Gastrocnemius medialis (tissue), 4 donors: ENCODE results near the gene CDKAL1. TPM values are rescaled to one million over a fixed set of nuclear protein-coding genes. Genes with fewer than 3 reads are reported as not detected.

Source experiments
- ATAC-seq, 2 donors: fragments of 150-250 bp; one replicate each; pipeline ENCODE4 v1.9.1; 2016
- DNase-seq, 2 donors: peaks; one replicate each; pipeline ENCODE4 v3.0.0-alpha.2; 2019
- H3K27ac ChIP-seq, 4 donors: fragments of 200-600 bp; sonication (generic); 1 replicate in 1 of 4; 2 replicates in 3 of 4; pipeline ENCODE4 v1.5.1; 2016 to 2018; ENCODE audit warnings: mild to moderate bottlenecking in 2 of 4, moderate library complexity in 1 of 4
- H3K27me3 ChIP-seq, 3 donors: fragments of 200-600 bp; sonication (generic) in 2 of 3; 1 replicate in 1 of 3; 2 replicates in 2 of 3; pipeline versions ENCODE4 v1.5.1 to v1.6.0; 2016 to 2019; ENCODE audit warnings: mild to moderate bottlenecking in 1 of 3, moderate library complexity in 1 of 3
- H3K36me3 ChIP-seq, 2 donors: fragments of 200-600 bp; sonication (generic) in 1 of 2; one replicate each; pipeline ENCODE4 v1.5.1; 2017 to 2018
- H3K4me1 ChIP-seq, 2 donors: fragments of 200-600 bp; sonication (generic) in 1 of 2; one replicate each; pipeline ENCODE4 v1.5.1; 2016 to 2017; ENCODE audit warnings: mild to moderate bottlenecking in 2 of 2
- H3K4me3 ChIP-seq, 4 donors: fragments of 200-600 bp; sonication (generic) in 3 of 4; 1 replicate in 1 of 4; 2 replicates in 3 of 4; pipeline ENCODE4 v1.5.1; 2016 to 2019; ENCODE audit warnings: mild to moderate bottlenecking in 2 of 4
- H3K9me3 ChIP-seq, 3 donors: fragments of 200-600 bp; sonication (generic) in 2 of 3; 1 replicate in 1 of 3; 2 replicates in 2 of 3; pipeline ENCODE4 v1.5.1; 2016 to 2019
- POLR2A ChIP-seq, 2 donors: fragments of 450-650 bp; IDR thresholded peaks; one replicate each; pipeline ENCODE4 v1.6.1; 2017; ENCODE audit warnings: antibody characterized with exemption in 2 of 2, mild to moderate bottlenecking in 2 of 2, moderate library complexity in 2 of 2
- in situ Hi-C, 4 donors: fragments of 200-750 bp; cut with MboI; loops; one replicate each; pipeline versions ENCODE4 v1.15.0 to v1.8.0; 2017; ENCODE audit warnings: low sequenced_read_pairs in 4 of 4
- intact Hi-C: fragments of 100-400 bp; cut with DNase I; formaldehyde crosslinking; loops from one replicate; pipeline ENCODE4 v1.15.1; 2023; ENCODE audit warnings: low total_unique reads
- total RNA-seq, 4 donors: library from RNA; depleted of rRNA; stranded (reverse); fragments of >200 nt; gene quantifications; one replicate each; pipeline versions ENCODE4 v1.1.0 to v1.2.3, GENCODE V29; 2016
- TF ChIP-seq, protein P1 (sequence below), 5 experiments: fragments of 450-650 bp in 3 of 5; fragments of 200-600 bp in 2 of 5; sonication (generic) in 2 of 5; IDR thresholded peaks in 4 of 5; conservative IDR thresholded peaks in 1 of 5; 1 replicate in 4 of 5; 2 replicates in 1 of 5; pipeline ENCODE4 v1.5.1; 2016 to 2019; ENCODE audit warnings: antibody characterized with exemption in 5 of 5, mild to moderate bottlenecking in 3 of 5, moderate library complexity in 3 of 5

Gene CDKAL1
- total RNA-seq, 4 donors from 2014 or later: 9.6 to 17.0 (median 11.4) TPM

GRCh38 chr6:20946022-20946421 is 411.8 kb downstream of the CDKAL1 start:
- ATAC-seq (no peak), DNase-seq (no peak)
- Histone ChIP-seq H3K9me3 (no peaks in the 10 kb centered on the region), H3K27ac (no peak overlapping the region), H3K4me3 (no peak overlapping the region), H3K27me3 (no peaks in the 10 kb centered on the region), H3K4me1 (no peaks in the 10 kb centered on the region), H3K36me3 (no peaks in the 10 kb centered on the region)
- in situ Hi-C loops: no loop called here
- intact Hi-C loops: no loop called here
- no peak for TF ChIP-seq POLR2A (IDR thresholded peaks at IDR 0.05)
- TF ChIP-seq, protein P1, sequence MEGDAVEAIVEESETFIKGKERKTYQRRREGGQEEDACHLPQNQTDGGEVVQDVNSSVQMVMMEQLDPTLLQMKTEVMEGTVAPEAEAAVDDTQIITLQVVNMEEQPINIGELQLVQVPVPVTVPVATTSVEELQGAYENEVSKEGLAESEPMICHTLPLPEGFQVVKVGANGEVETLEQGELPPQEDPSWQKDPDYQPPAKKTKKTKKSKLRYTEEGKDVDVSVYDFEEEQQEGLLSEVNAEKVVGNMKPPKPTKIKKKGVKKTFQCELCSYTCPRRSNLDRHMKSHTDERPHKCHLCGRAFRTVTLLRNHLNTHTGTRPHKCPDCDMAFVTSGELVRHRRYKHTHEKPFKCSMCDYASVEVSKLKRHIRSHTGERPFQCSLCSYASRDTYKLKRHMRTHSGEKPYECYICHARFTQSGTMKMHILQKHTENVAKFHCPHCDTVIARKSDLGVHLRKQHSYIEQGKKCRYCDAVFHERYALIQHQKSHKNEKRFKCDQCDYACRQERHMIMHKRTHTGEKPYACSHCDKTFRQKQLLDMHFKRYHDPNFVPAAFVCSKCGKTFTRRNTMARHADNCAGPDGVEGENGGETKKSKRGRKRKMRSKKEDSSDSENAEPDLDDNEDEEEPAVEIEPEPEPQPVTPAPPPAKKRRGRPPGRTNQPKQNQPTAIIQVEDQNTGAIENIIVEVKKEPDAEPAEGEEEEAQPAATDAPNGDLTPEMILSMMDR (IDR thresholded peaks at IDR 0.05 in 4 of 5, conservative IDR thresholded peaks at IDR 0.05 in 1 of 5): no peak

- H3K27ac ChIP-seq: no peak overlapping the region
- intact Hi-C loops: no loop called here
- H3K4me1 ChIP-seq: no peaks in the 10 kb centered on the region
- H3K4me3 ChIP-seq: no peak overlapping the region
- ATAC-seq (no peak), DNase-seq (no peak)
- no peaks in the 10 kb centered on the region for H3K36me3 ChIP-seq
- TF ChIP-seq, protein P1 (IDR thresholded peaks at IDR 0.05 in 4 of 5, conservative IDR thresholded peaks at IDR 0.05 in 1 of 5): no peak
- TF ChIP-seq POLR2A (IDR thresholded peaks at IDR 0.05): no peak
- no peaks in the 10 kb centered on the region for H3K9me3 ChIP-seq
- in situ Hi-C loops: no loop called here
- H3K27me3 ChIP-seq: no peaks in the 10 kb centered on the region
Observed at GRCh38 chr6:20946890-20947289, 412.6 kb downstream of the CDKAL1 start.

DNA sequence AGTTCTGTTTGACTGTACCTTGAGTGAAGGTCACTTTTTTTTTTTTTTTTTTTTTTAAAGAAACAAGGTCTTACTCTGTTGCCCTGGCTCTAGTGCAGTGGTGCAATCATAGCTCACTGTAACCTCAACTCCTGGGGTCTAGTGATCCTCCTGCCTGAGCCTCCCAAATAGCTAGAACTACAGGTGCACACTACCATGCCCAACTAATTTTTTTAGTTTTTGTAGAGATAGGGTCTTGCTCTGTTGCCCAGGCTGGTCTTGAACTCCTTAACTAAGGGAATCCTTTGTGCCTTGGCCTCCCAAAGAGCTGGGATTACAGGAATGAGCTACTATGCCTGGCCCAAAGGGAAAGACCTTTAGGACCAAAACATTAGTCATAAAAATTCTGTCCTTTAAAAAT is 413.7 kb downstream of the CDKAL1 start:
- Histone ChIP-seq H3K27me3 (no peaks in the 10 kb centered on the region), H3K9me3 (no peaks in the 10 kb centered on the region), H3K4me3 (no peak overlapping the region), H3K36me3 (no peaks in the 10 kb centered on the region), H3K27ac (no peak overlapping the region), H3K4me1 (no peaks in the 10 kb centered on the region)
- no peak for DNase-seq
- in situ Hi-C loops: no loop called here
- TF ChIP-seq, protein P1 (IDR thresholded peaks at IDR 0.05 in 4 of 5, conservative IDR thresholded peaks at IDR 0.05 in 1 of 5): no peak
- TF ChIP-seq POLR2A (IDR thresholded peaks at IDR 0.05): no peak
- ATAC-seq: no peak
- intact Hi-C loops: no loop called here

DNA sequence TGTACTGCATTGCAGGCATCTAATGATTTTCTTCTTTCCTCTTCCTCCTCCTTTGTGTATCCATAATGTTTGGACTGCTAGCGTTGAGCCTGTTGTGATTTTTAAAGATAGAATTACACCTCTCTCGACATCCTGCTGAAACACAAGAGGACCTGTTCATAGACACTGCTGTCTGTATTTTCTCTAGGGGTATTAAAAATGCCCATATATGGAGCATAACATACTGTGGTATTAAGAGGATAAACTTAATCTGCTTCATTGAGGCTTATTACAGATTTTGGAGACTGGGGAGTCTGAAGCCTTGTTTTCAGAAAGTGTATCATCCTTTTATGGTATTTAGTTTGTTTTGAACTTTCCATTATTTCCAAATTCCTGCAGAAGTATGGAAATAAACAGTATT is 414.3 kb downstream of the CDKAL1 start:
- H3K4me3 ChIP-seq: no peak overlapping the region
- DNase-seq (no peak), ATAC-seq (no peak)
- H3K4me1 ChIP-seq: no peaks in the 10 kb centered on the region
- intact Hi-C loops: no loop called here
- H3K36me3 ChIP-seq: no peaks in the 10 kb centered on the region
- in situ Hi-C loops: no loop called here
- no peak overlapping the region for H3K27ac ChIP-seq
- TF ChIP-seq, protein P1 (IDR thresholded peaks at IDR 0.05 in 4 of 5, conservative IDR thresholded peaks at IDR 0.05 in 1 of 5): no peak
- TF ChIP-seq POLR2A (IDR thresholded peaks at IDR 0.05): no peak
- no peaks in the 10 kb centered on the region for H3K9me3 ChIP-seq
- no peaks in the 10 kb centered on the region for H3K27me3 ChIP-seq

DNA sequence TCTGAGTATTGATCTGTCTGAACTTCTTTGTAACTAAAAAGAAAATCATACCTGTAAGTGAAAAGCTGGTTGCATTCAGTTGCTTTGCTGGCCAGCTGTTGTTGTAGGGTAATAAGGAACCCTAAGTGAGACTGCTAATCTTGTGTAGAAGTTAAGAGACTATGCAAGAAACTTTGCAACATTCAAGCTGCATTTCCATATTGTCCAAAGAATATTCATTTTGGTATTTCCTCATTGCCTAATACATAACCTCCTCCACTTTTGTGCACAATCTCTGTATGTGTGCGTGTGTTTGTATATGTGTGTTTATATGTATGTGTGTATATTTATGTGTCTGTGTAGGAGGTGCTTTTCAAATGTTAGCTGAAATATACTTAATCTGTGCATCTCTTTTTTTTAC is 414.9 kb downstream of the CDKAL1 start:
- no peak for TF ChIP-seq POLR2A (IDR thresholded peaks at IDR 0.05)
- TF ChIP-seq, protein P1 (IDR thresholded peaks at IDR 0.05 in 4 of 5, conservative IDR thresholded peaks at IDR 0.05 in 1 of 5): no peak
- no peak for DNase-seq
- H3K4me3 ChIP-seq: no peak overlapping the region
- in situ Hi-C loops (no loop called here), intact Hi-C loops (no loop called here)
- no peak overlapping the region for H3K27ac ChIP-seq
- no peaks in the 10 kb centered on the region for H3K9me3 ChIP-seq
- no peaks in the 10 kb centered on the region for H3K4me1 ChIP-seq
- H3K36me3 ChIP-seq: no peaks in the 10 kb centered on the region
- no peak for ATAC-seq
- no peaks in the 10 kb centered on the region for H3K27me3 ChIP-seq
